K562 (cell line): ENCODE data around the gene ANP32B. TPM values are rescaled to one million over a fixed set of nuclear protein-coding genes. Genes with fewer than 3 reads are reported as not detected.

ENCODE experiments used
- CBX8 ChIP-seq: fragments of 200-600 bp; sonication (generic); IDR thresholded peaks from 2 replicates; pipeline ENCODE4 v1.6.1; 2012; ENCODE audit warnings: borderline replicate concordance, mixed run types, low read depth, mild to moderate bottlenecking, moderate library complexity, mixed read lengths, low read length, control low read depth, inconsistent platforms; ENCODE audit not compliant: poor library complexity, severe bottlenecking; ENCODE audit errors: extremely low read depth
- GTF2A2 ChIP-seq: IDR thresholded peaks from 2 replicates; pipeline ENCODE4 v1.6.1; 2016; ENCODE audit warnings: mild to moderate bottlenecking, missing genetic modification characterization, missing compliant biosample characterization
- USF2 ChIP-seq: sonication (generic); formaldehyde crosslinking; IDR thresholded peaks from 2 replicates; pipeline ENCODE4 v1.5.0; 2020; ENCODE audit warnings: missing genetic modification reagents
- ZC3H8 ChIP-seq: fragments of 450-650 bp; IDR thresholded peaks from 2 replicates; pipeline ENCODE4 v1.6.1; 2017
- ZKSCAN1 ChIP-seq: fragments of 150-350 bp; IDR thresholded peaks from 2 replicates; pipeline ENCODE4 v1.6.1; 2016; ENCODE audit warnings: low read depth, low read length
- ZNF41 ChIP-seq: fragments of 250-450 bp; sonication (Bioruptor Pico); conservative IDR thresholded peaks from 2 replicates; pipeline ENCODE4 v1.4.0; 2020; ENCODE audit warnings: mild to moderate bottlenecking
- polyA plus RNA-seq, 8 experiments: library from polyadenylated mRNA; depleted of rRNA in 4 of 8; stranded (reverse) in 5 of 8; unstranded in 3 of 8; fragments of >200 nt; fragmentation: Nextera tagmentation in 2 of 8; fragmentation: Illumina TruSeq in 1 of 8; extraction: Ambion mirVana in 2 of 8; extraction: Trizol in 1 of 8; gene quantifications; 2 replicates each; pipeline versions ENCODE4 v1.2.1 to v1.2.3, GENCODE V29; 2011 to 2014; ENCODE audit warnings: inconsistent platforms in 1 of 8, missing spikeins in 1 of 8
- total RNA-seq, 7 experiments: library from RNA; depleted of rRNA in 6 of 7; stranded (reverse); fragments of >200 nt in 6 of 7; fragmentation: Illumina TruSeq in 2 of 7; extraction: Trizol in 2 of 7; gene quantifications; 2 replicates each; pipeline versions ENCODE4 v1.2.1 to v1.2.3, GENCODE V29; 2011 to 2021; ENCODE audit warnings: low replicate concordance in 1 of 7
- TF ChIP-seq, protein P1 (sequence below): fragments of 200-600 bp; sonication (generic); IDR thresholded peaks from one replicate; pipeline ENCODE4 v1.6.1; 2012; ENCODE audit warnings: mild to moderate bottlenecking, low read depth, low read length, inconsistent platforms
- TF ChIP-seq, protein P2 (sequence below): fragments of 200-800 bp; sonication (Bioruptor generic); IDR thresholded peaks from 2 replicates; pipeline ENCODE4 v1.6.1; 2016; ENCODE audit warnings: missing genetic modification characterization, missing compliant biosample characterization

Gene ANP32B
- total and polyA plus RNA-seq, 9 of the 15 experiments (the other 6 are each of a cell fraction or from before 2014, with no cell fraction given), result 68.9 to 815 (median 141) TPM

DNA sequence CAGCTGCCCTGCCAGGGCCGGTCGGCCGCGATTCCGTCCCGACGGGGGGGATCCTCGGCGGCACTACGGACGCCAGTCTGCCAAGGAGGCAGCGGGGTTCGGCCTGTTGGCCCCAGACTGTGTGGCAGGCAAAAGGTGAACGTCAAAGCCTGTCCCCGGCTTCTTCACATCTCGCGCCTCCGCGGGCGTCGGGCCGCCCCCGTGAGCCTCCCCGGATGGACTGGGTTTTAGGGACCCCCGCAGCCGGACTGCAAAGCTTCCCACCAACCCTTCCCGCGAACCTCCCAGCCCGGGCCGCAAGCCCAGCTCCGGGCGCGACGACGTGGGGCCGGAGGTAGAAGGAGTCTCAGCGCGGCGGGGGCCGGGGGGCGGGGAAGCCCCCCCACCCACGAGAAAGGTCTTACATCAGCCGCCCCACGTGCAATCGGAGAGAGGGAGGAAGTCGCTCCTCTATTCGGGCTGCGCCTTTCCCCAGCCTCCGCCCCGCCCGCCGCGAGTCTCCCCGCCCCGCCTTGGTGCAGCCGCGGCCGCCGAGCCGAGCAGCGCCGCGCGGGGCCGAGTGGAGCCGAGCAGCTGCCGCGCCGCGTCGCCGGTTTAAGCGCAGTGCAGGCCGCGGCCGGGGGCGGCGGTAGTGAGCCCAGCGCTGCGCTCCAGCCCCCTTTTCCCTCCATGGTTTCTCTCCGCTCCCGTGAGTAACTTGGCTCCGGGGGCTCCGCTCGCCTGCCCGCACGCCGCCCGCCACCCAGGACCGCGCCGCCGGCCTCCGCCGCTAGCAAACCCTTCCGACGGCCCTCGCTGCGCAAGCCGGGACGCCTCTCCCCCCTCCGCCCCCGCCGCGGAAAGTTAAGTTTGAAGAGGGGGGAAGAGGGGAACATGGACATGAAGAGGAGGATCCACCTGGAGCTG lies at the start of gene ANP32B (continued):
- TF ChIP-seq, protein P1, sequence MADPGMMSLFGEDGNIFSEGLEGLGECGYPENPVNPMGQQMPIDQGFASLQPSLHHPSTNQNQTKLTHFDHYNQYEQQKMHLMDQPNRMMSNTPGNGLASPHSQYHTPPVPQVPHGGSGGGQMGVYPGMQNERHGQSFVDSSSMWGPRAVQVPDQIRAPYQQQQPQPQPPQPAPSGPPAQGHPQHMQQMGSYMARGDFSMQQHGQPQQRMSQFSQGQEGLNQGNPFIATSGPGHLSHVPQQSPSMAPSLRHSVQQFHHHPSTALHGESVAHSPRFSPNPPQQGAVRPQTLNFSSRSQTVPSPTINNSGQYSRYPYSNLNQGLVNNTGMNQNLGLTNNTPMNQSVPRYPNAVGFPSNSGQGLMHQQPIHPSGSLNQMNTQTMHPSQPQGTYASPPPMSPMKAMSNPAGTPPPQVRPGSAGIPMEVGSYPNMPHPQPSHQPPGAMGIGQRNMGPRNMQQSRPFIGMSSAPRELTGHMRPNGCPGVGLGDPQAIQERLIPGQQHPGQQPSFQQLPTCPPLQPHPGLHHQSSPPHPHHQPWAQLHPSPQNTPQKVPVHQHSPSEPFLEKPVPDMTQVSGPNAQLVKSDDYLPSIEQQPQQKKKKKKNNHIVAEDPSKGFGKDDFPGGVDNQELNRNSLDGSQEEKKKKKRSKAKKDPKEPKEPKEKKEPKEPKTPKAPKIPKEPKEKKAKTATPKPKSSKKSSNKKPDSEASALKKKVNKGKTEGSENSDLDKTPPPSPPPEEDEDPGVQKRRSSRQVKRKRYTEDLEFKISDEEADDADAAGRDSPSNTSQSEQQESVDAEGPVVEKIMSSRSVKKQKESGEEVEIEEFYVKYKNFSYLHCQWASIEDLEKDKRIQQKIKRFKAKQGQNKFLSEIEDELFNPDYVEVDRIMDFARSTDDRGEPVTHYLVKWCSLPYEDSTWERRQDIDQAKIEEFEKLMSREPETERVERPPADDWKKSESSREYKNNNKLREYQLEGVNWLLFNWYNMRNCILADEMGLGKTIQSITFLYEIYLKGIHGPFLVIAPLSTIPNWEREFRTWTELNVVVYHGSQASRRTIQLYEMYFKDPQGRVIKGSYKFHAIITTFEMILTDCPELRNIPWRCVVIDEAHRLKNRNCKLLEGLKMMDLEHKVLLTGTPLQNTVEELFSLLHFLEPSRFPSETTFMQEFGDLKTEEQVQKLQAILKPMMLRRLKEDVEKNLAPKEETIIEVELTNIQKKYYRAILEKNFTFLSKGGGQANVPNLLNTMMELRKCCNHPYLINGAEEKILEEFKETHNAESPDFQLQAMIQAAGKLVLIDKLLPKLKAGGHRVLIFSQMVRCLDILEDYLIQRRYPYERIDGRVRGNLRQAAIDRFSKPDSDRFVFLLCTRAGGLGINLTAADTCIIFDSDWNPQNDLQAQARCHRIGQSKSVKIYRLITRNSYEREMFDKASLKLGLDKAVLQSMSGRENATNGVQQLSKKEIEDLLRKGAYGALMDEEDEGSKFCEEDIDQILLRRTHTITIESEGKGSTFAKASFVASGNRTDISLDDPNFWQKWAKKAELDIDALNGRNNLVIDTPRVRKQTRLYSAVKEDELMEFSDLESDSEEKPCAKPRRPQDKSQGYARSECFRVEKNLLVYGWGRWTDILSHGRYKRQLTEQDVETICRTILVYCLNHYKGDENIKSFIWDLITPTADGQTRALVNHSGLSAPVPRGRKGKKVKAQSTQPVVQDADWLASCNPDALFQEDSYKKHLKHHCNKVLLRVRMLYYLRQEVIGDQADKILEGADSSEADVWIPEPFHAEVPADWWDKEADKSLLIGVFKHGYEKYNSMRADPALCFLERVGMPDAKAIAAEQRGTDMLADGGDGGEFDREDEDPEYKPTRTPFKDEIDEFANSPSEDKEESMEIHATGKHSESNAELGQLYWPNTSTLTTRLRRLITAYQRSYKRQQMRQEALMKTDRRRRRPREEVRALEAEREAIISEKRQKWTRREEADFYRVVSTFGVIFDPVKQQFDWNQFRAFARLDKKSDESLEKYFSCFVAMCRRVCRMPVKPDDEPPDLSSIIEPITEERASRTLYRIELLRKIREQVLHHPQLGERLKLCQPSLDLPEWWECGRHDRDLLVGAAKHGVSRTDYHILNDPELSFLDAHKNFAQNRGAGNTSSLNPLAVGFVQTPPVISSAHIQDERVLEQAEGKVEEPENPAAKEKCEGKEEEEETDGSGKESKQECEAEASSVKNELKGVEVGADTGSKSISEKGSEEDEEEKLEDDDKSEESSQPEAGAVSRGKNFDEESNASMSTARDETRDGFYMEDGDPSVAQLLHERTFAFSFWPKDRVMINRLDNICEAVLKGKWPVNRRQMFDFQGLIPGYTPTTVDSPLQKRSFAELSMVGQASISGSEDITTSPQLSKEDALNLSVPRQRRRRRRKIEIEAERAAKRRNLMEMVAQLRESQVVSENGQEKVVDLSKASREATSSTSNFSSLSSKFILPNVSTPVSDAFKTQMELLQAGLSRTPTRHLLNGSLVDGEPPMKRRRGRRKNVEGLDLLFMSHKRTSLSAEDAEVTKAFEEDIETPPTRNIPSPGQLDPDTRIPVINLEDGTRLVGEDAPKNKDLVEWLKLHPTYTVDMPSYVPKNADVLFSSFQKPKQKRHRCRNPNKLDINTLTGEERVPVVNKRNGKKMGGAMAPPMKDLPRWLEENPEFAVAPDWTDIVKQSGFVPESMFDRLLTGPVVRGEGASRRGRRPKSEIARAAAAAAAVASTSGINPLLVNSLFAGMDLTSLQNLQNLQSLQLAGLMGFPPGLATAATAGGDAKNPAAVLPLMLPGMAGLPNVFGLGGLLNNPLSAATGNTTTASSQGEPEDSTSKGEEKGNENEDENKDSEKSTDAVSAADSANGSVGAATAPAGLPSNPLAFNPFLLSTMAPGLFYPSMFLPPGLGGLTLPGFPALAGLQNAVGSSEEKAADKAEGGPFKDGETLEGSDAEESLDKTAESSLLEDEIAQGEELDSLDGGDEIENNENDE, result no peak
- TF ChIP-seq CBX8, result no peak
- TF ChIP-seq, protein P2, sequence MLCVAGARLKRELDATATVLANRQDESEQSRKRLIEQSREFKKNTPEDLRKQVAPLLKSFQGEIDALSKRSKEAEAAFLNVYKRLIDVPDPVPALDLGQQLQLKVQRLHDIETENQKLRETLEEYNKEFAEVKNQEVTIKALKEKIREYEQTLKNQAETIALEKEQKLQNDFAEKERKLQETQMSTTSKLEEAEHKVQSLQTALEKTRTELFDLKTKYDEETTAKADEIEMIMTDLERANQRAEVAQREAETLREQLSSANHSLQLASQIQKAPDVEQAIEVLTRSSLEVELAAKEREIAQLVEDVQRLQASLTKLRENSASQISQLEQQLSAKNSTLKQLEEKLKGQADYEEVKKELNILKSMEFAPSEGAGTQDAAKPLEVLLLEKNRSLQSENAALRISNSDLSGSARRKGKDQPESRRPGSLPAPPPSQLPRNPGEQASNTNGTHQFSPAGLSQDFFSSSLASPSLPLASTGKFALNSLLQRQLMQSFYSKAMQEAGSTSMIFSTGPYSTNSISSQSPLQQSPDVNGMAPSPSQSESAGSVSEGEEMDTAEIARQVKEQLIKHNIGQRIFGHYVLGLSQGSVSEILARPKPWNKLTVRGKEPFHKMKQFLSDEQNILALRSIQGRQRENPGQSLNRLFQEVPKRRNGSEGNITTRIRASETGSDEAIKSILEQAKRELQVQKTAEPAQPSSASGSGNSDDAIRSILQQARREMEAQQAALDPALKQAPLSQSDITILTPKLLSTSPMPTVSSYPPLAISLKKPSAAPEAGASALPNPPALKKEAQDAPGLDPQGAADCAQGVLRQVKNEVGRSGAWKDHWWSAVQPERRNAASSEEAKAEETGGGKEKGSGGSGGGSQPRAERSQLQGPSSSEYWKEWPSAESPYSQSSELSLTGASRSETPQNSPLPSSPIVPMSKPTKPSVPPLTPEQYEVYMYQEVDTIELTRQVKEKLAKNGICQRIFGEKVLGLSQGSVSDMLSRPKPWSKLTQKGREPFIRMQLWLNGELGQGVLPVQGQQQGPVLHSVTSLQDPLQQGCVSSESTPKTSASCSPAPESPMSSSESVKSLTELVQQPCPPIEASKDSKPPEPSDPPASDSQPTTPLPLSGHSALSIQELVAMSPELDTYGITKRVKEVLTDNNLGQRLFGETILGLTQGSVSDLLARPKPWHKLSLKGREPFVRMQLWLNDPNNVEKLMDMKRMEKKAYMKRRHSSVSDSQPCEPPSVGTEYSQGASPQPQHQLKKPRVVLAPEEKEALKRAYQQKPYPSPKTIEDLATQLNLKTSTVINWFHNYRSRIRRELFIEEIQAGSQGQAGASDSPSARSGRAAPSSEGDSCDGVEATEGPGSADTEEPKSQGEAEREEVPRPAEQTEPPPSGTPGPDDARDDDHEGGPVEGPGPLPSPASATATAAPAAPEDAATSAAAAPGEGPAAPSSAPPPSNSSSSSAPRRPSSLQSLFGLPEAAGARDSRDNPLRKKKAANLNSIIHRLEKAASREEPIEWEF (CRISPR knock-in tag), result 0 out of 2 replicates have a peak, but pooled peaks have one; percentile 6
- 0 out of 2 replicates have a peak, but pooled peaks have one; percentile 8 for TF ChIP-seq USF2 (CRISPR knock-in tag)
- TF ChIP-seq GTF2A2 (tag), result no peak
- TF ChIP-seq ZKSCAN1, result no peak
- no peak for TF ChIP-seq ZC3H8
- TF ChIP-seq ZNF41, result no peak; the same call in 1 of the 2 replicates
